HG03135 (cell line): Measurements from ENCODE around the gene VPS9D1.
"Not testable (repeated sequence)": the region's sequence is repeated elsewhere in the genome, so short reads cannot be mapped to it uniquely, and the experiment has no call there.

Experiments used
- ATAC-seq: cut with Tn5 transposase; IDR thresholded peaks from one replicate; pipeline ENCODE4 v1.9.1; 2021; ENCODE audit warnings: mild to moderate bottlenecking, moderate library complexity; ENCODE audit not compliant: unreplicated experiment

Gene VPS9D1

GRCh38 chr16:89670496-89671431 lies 49.9 kb downstream of the VPS9D1 start:
- no peak for ATAC-seq

GRCh38 chr16:89669755-89670154 lies 50.9 kb downstream of the VPS9D1 start:
- no peak for ATAC-seq

DNA sequence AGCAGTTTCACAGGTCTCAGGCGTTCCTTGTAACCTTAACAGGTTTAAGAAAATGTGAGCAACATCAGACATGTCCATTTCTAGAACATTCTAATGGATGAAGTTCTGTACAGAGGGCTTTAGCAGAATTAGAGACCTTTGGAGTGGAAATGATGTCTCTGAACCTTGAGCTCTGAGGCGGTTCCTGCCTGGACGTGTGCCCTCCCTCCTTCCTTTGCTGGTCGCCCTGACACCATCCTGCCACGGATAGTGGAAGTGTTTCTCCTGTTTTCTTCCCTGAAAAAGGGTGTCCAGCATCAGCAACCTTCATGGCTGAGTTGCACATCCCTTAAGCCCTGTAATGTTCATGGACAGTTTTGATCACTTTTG lies 51.9 kb downstream of the VPS9D1 start:
- no peak for ATAC-seq

- ATAC-seq = no peak
These were observed 53.1 kb downstream of the VPS9D1 start for GRCh38 chr16:89667633-89668032.

DNA sequence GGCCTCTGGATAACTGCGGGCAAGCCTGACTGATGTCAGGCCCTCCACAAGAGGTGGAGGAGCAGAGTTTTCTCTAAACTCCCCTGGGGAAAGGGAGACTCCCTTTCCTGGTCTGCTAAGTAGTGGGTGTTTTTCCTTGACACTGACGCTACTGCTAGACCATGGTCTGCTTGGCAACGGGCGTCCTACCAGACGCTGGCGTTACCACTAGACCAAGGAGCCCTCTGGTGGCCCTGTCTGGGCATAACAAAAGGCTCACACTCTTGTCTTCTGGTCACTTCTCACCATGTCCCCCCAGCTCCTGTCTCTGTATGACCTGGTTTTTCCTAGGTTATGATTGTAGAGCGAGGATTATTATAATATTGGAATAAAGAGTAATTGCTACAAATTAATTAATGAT lies 53.7 kb downstream of the VPS9D1 start:
- not testable (repeated sequence) for ATAC-seq

- not testable (repeated sequence) for ATAC-seq
These were observed 56.5 kb downstream of the VPS9D1 start for GRCh38 chr16:89664238-89664637.

- ATAC-seq = no peak
These were observed 59.5 kb downstream of the VPS9D1 start for GRCh38 chr16:89661215-89661614.

GRCh38 chr16:89660146-89660545 lies 60.6 kb downstream of the VPS9D1 start:
- no peak for ATAC-seq

GRCh38 chr16:89658221-89658879 lies 62.3 kb downstream of the VPS9D1 start:
- peak; percentile 14 for ATAC-seq

- ATAC-seq = peak; percentile 84
These were observed 63.1 kb downstream of the VPS9D1 start, which contains the start of the genes CHMP1A and SPATA33 for GRCh38 chr16:89657442-89658220. Gene CHMP1A, minus strand, starts transcription at chr16:89657708. Its CDS starts 120 bp downstream, at chr16:89657588. Gene SPATA33, plus strand, starts transcription at chr16:89657836. Its CDS starts 76 bp downstream, at chr16:89657912.
